ENCODE data around the gene PIK3IP1.
"Not testable (repeated sequence)": the region's sequence is repeated elsewhere in the genome, so short reads cannot be mapped to it uniquely, and the experiment has no call there.

PIK3IP1 gene

GRCh38 chr22:31323578-31324550 lies 31.6 kb upstream of the PIK3IP1 start:
- intact Hi-C loops (cut with DNase I; ENCODE audit: low total_unique reads) = no loop called here
- TF ChIP-seq CTCF (IDR thresholded peaks at IDR 0.05) = no peak
- Histone ChIP-seq H3K27ac (no peak overlapping the region), H3K4me1 (peaks cover 0 to 4% (median 0%) of the 10 kb centered on the region in 4 donors), H3K9me3 (no peaks in the 10 kb centered on the region), H3K4me3 (no peak overlapping the region), H3K27me3 (no peaks in the 10 kb centered on the region), H3K36me3 (peaks cover 21 to 46% (median 42%) of the 10 kb centered on the region in 3 donors)
- no peak for DNase-seq

GRCh38 chr22:31321421-31321820 lies 29.1 kb upstream of the PIK3IP1 start:
- no peak for DNase-seq
- Histone ChIP-seq H3K36me3 (peaks cover 5 to 22% (median 19%) of the 10 kb centered on the region in 3 donors), H3K9me3 (no peaks in the 10 kb centered on the region), H3K4me1 (no peaks in the 10 kb centered on the region), H3K27ac (no peak overlapping the region), H3K4me3 (no peak overlapping the region), H3K27me3 (no peaks in the 10 kb centered on the region)
- intact Hi-C loops (cut with DNase I; ENCODE audit: low total_unique reads) = no loop called here
- TF ChIP-seq CTCF (IDR thresholded peaks at IDR 0.05) = no peak

GRCh38 chr22:31314220-31314619 lies 21.9 kb upstream of the PIK3IP1 start:
- H3K4me3 ChIP-seq; intact Hi-C loops (cut with DNase I; ENCODE audit: low total_unique reads); DNase-seq; H3K27me3 ChIP-seq; H3K27ac ChIP-seq; H3K9me3 ChIP-seq; H3K4me1 ChIP-seq; H3K36me3 ChIP-seq: not testable (repeated sequence)

- TF ChIP-seq CTCF (IDR thresholded peaks at IDR 0.05) = peak; percentile 79 to 83
- peak overlapping the region; percentile 57 to 62 for H3K27ac ChIP-seq
- H3K4me3 ChIP-seq = no peak overlapping the region
- H3K27me3 ChIP-seq = no peaks in the 10 kb centered on the region
- peak; percentile 62 to 86 for DNase-seq
- intact Hi-C loops (cut with DNase I; ENCODE audit: low total_unique reads) = no loop called here
- H3K9me3 ChIP-seq = peaks cover 0 to 3% (median 0%) of the 10 kb centered on the region in 3 donors
- H3K4me1 ChIP-seq = peaks cover 0 to 9% (median 5%) of the 10 kb centered on the region in 4 donors
- H3K36me3 ChIP-seq = no peaks in the 10 kb centered on the region
Observed at GRCh38 chr22:31313366-31314147, 21.3 kb upstream of the PIK3IP1 start.

GRCh38 chr22:31308181-31308580 lies 15.9 kb upstream of the PIK3IP1 start:
- Histone ChIP-seq H3K4me1 (peaks cover 0 to 4% (median 0%) of the 10 kb centered on the region in 4 donors), H3K4me3 (no peak overlapping the region), H3K9me3 (no peaks in the 10 kb centered on the region), H3K27ac (no peak overlapping the region), H3K27me3 (no peaks in the 10 kb centered on the region), H3K36me3 (no peaks in the 10 kb centered on the region)
- TF ChIP-seq CTCF (IDR thresholded peaks at IDR 0.05) = no peak
- no peak for DNase-seq
- intact Hi-C loops (cut with DNase I; ENCODE audit: low total_unique reads) = no loop called here

GRCh38 chr22:31305194-31305593 lies 12.9 kb upstream of the PIK3IP1 start:
- intact Hi-C loops (cut with DNase I; ENCODE audit: low total_unique reads) = no loop called here
- no peak overlapping the region for H3K27ac ChIP-seq
- no peaks in the 10 kb centered on the region for H3K9me3 ChIP-seq
- DNase-seq = no peak
- no peak for TF ChIP-seq CTCF (IDR thresholded peaks at IDR 0.05)
- H3K36me3 ChIP-seq = no peaks in the 10 kb centered on the region
- H3K27me3 ChIP-seq = no peaks in the 10 kb centered on the region
- H3K4me3 ChIP-seq = no peak overlapping the region
- H3K4me1 ChIP-seq = no peaks in the 10 kb centered on the region
